HG02759 (cell line): ENCODE measurements around the gene ACTL6B.

Source experiments
- ATAC-seq: cut with Tn5 transposase; IDR thresholded peaks from one replicate; pipeline ENCODE4 v1.9.1; 2021; ENCODE audit warnings: mild to moderate bottlenecking, moderate library complexity; ENCODE audit not compliant: unreplicated experiment

The ACTL6B gene

GRCh38 chr7:100683659-100684533 lies 27.6 kb upstream of the ACTL6B start:
- no peak for ATAC-seq

- no peak for ATAC-seq
Measured at GRCh38 chr7:100682991-100683658, 26.9 kb upstream of the ACTL6B start.

DNA sequence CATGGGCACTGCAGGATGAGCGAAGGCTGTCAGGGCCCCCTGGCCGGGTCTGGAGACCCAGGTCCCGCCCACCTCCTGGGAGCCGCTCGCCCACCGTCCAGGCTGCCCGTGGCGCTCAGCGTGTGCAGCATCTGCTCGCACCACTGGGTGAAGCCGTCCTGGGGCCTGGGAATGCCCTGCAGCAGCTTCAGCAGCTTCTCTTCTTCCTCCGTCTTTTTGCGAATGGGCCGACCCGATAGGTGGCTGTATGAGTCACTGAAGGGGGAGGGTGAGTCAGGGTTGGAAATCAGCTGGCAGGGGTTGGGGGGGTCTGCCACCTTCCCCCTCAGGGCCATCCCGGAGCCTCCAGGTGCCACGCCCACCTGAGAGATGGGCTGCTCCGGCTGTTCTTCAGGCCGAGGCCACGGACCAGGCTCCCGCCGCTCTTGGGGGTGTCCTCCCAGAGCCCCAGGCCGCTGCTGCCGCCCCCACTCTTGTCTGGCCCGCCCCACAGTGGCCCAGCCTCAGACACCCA lies 26.0 kb upstream of the ACTL6B start:
- ATAC-seq, result no peak

GRCh38 chr7:100681491-100682227 lies 25.4 kb upstream of the ACTL6B start:
- ATAC-seq, result no peak

DNA sequence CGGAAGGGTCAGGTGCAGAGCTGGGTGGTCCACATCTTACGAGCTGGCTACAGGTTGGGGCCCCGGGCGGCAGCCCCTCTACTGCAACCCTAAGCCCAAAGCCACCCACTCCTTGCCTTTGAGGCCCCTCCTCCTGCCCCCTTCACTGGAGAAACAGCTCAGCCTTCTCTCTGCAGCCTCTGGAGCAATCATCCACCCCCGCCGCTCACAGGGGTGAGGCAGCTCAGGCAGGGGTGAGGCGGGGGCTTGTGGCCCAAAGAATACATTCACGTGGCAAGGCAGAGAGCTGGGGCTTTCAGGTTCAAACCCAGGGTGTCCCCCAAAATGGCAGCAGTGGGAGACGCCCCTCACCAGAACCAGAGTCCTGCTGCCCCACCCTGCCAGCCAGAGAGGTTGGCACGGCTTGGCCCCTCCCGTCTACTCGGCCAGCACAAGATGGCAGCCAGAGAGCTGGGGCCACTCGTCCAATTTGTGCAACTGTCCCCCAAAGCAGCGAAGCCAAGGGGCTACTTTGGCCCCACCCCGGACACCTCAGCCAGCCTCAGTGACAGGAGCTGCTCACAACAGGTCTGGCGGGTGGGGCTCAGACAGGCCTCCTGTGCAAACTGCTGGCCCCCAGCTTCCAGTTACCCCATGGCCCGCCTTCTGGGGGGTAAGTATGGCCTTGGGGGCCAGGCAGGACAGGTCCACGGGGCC lies 24.5 kb upstream of the ACTL6B start:
- no peak for ATAC-seq

DNA sequence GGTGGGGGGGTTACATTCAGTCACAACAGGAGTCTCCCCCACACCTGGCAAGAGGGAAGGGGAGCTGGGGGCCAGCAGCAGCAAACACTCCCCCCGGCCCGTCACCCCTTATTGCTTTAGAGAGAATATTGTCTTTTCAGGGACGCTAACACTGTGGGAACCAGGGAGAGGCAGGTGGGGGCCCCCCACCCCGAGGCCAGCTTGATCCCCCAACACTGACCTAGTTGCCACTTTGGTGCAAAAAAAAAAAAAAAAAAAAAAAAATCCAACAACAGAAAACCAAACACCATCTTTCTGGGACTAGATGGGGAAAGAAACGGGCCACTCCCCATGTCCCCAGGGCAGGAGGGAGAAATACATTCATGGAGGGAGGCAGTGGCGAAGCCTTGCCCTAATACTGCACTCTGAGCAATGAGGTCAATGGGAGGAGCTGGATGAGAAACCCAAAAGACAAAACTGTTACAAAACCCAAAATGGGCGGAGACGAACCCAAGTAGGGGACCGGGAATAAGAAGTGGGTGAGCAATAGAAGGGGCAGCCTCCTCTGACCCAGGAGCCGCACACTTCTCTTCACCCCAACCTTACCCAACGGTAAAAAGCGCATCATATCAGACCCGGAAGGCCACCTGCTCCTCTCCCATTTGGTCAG lies 23.8 kb upstream of the ACTL6B start:
- ATAC-seq, result no peak

GRCh38 chr7:100679129-100679926 lies 23.1 kb upstream of the ACTL6B start:
- ATAC-seq, result no peak

DNA sequence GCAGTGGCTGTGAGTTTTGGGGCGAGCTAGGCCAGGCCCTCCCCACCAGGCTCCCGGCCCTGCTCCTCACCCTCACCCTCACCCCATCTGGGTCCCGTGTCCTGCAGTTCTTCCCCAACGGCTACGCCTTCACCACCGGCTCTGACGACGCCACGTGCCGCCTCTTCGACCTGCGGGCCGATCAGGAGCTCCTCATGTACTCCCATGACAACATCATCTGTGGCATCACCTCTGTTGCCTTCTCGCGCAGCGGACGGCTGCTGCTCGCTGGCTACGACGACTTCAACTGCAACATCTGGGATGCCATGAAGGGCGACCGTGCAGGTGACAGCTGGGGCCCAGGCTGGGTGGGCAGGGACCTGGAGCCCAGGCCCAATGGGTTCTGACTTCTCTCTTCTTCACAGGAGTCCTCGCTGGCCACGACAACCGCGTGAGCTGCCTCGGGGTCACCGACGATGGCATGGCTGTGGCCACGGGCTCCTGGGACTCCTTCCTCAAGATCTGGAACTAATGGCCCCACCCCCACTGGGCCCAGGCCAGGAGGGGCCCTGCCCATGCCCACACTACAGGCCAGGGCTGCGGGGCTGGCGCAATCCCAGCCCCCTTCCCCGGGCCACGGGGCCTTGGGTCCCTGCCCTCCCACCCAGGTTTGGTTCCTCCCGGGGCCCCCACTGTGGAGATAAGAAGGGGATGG lies 22.2 kb upstream of the ACTL6B start:
- no peak for ATAC-seq

- ATAC-seq, result no peak
Measured at GRCh38 chr7:100677308-100678267, 21.3 kb upstream of the ACTL6B start.

GRCh38 chr7:100676501-100677306 lies 20.5 kb upstream of the ACTL6B start:
- ATAC-seq, result no peak

DNA sequence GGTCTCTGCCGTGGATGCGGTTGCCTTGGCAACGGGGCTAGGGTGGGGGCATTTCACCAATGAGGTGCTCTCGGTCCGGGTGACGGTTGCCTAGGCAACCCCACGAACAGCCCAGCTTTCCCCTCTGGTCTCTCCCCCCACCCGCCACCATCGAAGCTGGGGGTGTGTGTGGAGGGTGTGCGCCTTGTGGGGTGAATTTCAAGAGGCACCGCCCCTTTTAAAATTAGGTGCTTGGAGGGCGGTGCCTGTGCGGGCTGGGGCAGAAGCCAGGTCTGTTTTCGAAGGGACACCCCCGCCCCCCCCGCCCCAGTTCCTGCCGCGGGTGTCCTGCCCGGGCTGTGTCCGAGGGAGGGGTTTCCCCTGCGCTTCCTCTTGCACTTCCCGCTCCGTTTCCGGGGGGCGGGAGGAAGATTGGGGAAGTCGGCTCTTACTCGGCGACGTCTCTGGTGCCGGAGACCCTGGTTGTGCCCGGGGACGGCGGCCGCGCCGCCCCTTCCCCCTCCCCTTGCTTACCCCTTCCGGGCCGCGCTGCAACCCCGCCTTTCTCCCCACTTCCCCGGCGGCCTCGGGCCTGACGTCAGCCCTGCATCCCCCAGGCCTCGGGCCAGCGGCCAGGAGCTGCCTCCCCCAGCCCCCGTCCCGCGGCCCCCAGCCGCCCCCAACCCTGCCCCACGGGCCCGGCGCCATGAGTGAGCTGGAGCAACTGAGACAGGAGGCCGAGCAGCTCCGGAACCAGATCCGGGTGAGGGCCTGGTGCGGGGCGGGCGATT lies 19.5 kb upstream of the ACTL6B start:
- ATAC-seq, result peak; percentile 32

GRCh38 chr7:100675105-100675451 lies 18.8 kb upstream of the ACTL6B start:
- no peak for ATAC-seq

DNA sequence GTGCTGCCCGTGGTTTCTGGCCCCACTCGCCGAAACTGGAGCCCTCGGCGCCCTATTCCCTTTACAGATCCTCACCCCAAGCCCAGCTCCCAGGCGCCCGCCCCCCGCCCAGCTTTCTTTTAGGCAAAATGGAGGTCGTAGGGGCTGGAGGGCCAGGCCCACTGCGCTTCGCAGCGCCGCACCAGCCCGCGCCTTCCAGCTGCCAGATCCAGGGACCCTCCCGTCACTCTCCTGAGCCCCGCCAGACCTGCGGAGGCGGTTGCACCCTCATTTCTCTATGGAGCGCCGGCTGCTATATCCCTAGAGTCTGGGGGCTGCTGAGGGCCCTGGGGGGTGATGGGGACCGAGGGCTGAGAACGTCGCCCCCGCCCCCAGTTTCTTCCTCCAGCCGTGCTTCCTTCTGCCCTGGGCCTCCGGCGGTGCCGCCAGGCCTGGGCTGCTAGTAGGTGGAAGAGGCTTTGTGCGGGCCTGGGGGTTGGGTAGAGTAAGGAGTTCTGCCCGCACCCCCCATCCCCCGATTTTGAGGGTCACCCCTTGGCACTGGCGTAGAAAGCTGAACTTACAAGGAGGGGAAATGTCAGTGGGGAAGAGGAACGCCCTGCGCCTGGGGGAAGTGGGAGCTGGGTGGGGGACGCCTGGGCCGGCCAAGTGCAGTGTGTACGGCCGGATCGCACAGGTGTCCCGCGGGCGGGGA lies 18.3 kb upstream of the ACTL6B start:
- ATAC-seq, result no peak

DNA sequence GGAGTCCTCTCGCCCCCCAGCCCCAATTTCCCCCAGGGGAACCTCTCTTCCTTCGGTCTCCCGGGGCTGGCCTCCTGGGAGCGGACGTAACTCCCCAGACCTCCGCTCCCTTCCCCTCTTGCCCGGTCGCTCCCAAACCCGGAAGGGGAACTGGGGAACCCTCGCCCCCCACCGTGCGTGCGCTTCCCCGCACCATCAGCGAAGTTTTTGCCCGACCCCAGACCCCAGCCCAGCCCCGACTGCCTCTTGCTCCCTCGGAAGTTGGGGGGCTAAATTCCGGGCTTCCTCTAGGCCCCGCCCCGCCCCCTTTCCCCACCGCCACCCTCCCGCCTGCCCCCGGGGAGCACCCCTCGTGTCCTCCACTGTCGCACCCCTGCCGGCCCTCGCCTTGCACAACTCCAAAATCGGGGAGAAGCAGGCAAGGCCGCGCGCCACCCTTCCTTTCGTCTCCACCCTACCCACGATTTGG lies 17.7 kb upstream of the ACTL6B start:
- no peak for ATAC-seq

DNA sequence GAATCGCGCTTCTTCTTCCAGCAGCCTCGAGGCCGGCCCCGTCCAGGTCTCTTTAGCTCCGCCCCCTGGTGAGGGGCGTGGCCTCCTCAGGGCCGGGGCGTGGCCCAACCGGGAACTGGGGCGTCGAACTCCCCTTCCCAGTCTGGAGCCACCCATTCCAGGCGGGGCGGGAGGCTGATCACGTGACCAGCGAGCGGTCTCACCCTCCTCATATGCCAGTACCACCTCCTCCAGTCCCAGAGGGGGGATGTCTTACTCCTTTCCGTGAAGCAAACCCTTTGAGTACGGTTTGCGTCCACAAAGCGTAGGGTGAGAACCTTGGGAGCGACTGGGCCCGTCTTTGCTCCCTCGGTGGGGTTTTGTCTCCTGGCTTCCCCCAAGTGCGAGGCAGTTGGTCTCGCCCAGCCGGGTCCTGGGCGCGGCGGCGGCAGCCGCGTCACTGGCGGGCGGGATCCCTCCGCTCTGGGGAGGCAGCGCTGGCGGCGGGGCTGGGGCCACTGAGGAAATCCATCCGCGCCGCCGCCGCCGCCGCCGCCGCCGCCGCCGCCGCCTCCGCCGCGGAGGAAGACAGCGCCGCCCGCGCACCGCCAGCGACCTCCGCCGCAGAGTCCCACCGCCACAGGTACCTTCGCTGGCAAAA lies 17.2 kb upstream of the ACTL6B start, which contains the start of gene GNB2:
TSS of gene GNB2 (plus strand) at position 439 of the 640 bp plus-strand sequence. CDS start 2,526 bp downstream, outside the sequence.
- peak; percentile 68 for ATAC-seq
